HCT116 (cell line): ENCODE data around the gene HUS1B. TPM values are rescaled to one million over a fixed set of nuclear protein-coding genes. Genes with fewer than 3 reads are reported as not detected.

Experiments
- ATAC-seq: fragments of 200-7000 bp; cut with Tn5 transposase; 2 replicates; pipeline ENCODE4 v1.9.1; 2020; ENCODE audit warnings: mild to moderate bottlenecking, moderate library complexity
- BruUV-seq: library from RNA; stranded (reverse); fragments of 400-500 nt; replicated peaks from 2 replicates; lab custom pipeline; 2021; lab: Mats Ljungman, UMichigan
- CTCF ChIA-PET: fragments of 300-600 bp; sonication (Branson Sonifier 250); formaldehyde crosslinking; loops from one replicate; lab custom pipeline; 2021; ENCODE audit warnings: antibody characterized with exemption; lab: Charles Lee
- POLR2A ChIA-PET: fragments of 300-600, 350-600 bp; sonication (Branson Sonifier 250); formaldehyde crosslinking; loops from one replicate; lab custom pipeline; 2021; ENCODE audit warnings: antibody characterized with exemption; lab: Charles Lee
- RAD21 ChIA-PET, 2 experiments: fragments of 300-600 bp; sonication (Branson Sonifier 250); formaldehyde crosslinking; loops; one replicate each; lab custom pipeline; 2023; ENCODE audit warnings: low total read pairs in 2 of 2; ENCODE audit not compliant: uncharacterized antibody in 2 of 2, unreplicated experiment in 2 of 2, low non-redundant PET in 1 of 2; lab: Charles Lee
- DNase-seq: peaks from one replicate; pipeline ENCODE4 v3.0.0-alpha.2; 2010; ENCODE audit warnings: low read depth, low spot score
- H2AFZ ChIP-seq: fragments of 200-600 bp; shearing (Covaris generic), sonication (generic); 2 replicates; pipeline ENCODE4 v1.6.1; 2017; ENCODE audit warnings: low read depth, mixed run types, mixed read lengths, antibody characterized with exemption, low read length; ENCODE audit not compliant: poor library complexity, severe bottlenecking
- H3K27ac ChIP-seq: 2 replicates; pipeline ENCODE4 v1.5.1; 2012; ENCODE audit warnings: low read depth, low read length
- H3K27me3 ChIP-seq: fragments of 200-600 bp; sonication (generic); 2 replicates; pipeline ENCODE4 v1.6.1; 2016; ENCODE audit warnings: mixed run types, low read length, mixed read lengths; ENCODE audit not compliant: insufficient read depth
- H3K36me3 ChIP-seq, 2 experiments: fragments of 200-500 bp in 1 of 2; fragments of 200-600 bp in 1 of 2; sonication (Bioruptor generic) in 1 of 2; sonication (generic) in 1 of 2; 2 replicates each; pipeline versions ENCODE4 v1.5.1 to v1.6.1; 2014 to 2016; ENCODE audit warnings: low read length in 2 of 2, inconsistent platforms in 1 of 2, mixed read lengths in 1 of 2, mixed run types in 1 of 2; ENCODE audit not compliant: insufficient read depth in 2 of 2, control insufficient read depth in 1 of 2
- H3K4me1 ChIP-seq, 2 experiments: fragments of 200-600 bp in 1 of 2; sonication (generic) in 1 of 2; 2 replicates each; pipeline versions ENCODE4 v1.5.1 to v1.6.1; 2012 to 2017; ENCODE audit warnings: low read length in 2 of 2, inconsistent platforms in 1 of 2, mild to moderate bottlenecking in 1 of 2, mixed read lengths in 1 of 2, mixed run types in 1 of 2, moderate library complexity in 1 of 2; ENCODE audit not compliant: insufficient read depth in 2 of 2, control insufficient read depth in 1 of 2
- H3K4me2 ChIP-seq: fragments of 200-600 bp; sonication (generic); 2 replicates; pipeline ENCODE4 v1.6.1; 2017; ENCODE audit warnings: mixed run types, low read length, mixed read lengths
- H3K4me3 ChIP-seq, 2 experiments: fragments of 200-600 bp in 1 of 2; sonication (generic) in 1 of 2; replicated peaks in 1 of 2; 2 replicates each; pipeline ENCODE4 v1.5.1; 2011 to 2016; ENCODE audit warnings: low read length in 2 of 2, control low read depth in 1 of 2, low read depth in 1 of 2, mild to moderate bottlenecking in 1 of 2, mixed read lengths in 1 of 2, mixed run types in 1 of 2
- H3K79me2 ChIP-seq: fragments of 200-600 bp; sonication (generic); 2 replicates; pipeline ENCODE4 v1.6.1; 2017; ENCODE audit warnings: mild to moderate bottlenecking, mixed run types, low read length, moderate library complexity, mixed read lengths; ENCODE audit not compliant: insufficient read depth
- H3K9ac ChIP-seq: fragments of 200-600 bp; sonication (generic); 2 replicates; pipeline ENCODE4 v1.6.1; 2016; ENCODE audit warnings: low read length, mixed read lengths
- H3K9me2 ChIP-seq: fragments of 200-600 bp; sonication (generic), shearing (Covaris generic); 2 replicates; pipeline ENCODE4 v1.6.1; 2017; ENCODE audit warnings: mixed run types, mild to moderate bottlenecking, moderate library complexity; ENCODE audit not compliant: insufficient read depth
- H3K9me3 ChIP-seq, 2 experiments: fragments of 200-500 bp in 1 of 2; fragments of 200-600 bp in 1 of 2; sonication (Bioruptor generic) in 1 of 2; sonication (generic) in 1 of 2; 2 replicates each; pipeline ENCODE4 v1.6.1; 2014 to 2017; ENCODE audit warnings: low read length in 2 of 2, mixed read lengths in 2 of 2, inconsistent platforms in 1 of 2, low read depth in 1 of 2, mild to moderate bottlenecking in 1 of 2, mixed run types in 1 of 2, moderate library complexity in 1 of 2; ENCODE audit not compliant: control insufficient read depth in 1 of 2, insufficient read depth in 1 of 2
- H4K20me1 ChIP-seq: fragments of 200-600 bp; sonication (generic), shearing (Covaris generic); 2 replicates; pipeline ENCODE4 v1.6.1; 2017; ENCODE audit warnings: mixed run types, mild to moderate bottlenecking, moderate library complexity; ENCODE audit not compliant: insufficient read depth
- JUND ChIP-seq: IDR thresholded peaks from 2 replicates; pipeline ENCODE4 v1.6.1; 2012
- POLR2A ChIP-seq: IDR thresholded peaks from 2 replicates; pipeline ENCODE4 v1.7.0; 2011; ENCODE audit warnings: borderline replicate concordance; ENCODE audit not compliant: insufficient read depth, insufficient read length; ENCODE audit errors: extremely low read depth
- SRF ChIP-seq: IDR thresholded peaks from 2 replicates; pipeline ENCODE4 v1.6.1; 2012; ENCODE audit warnings: low read depth
- YY1 ChIP-seq: IDR thresholded peaks from 2 replicates; pipeline ENCODE4 v1.6.1; 2011; ENCODE audit warnings: low read length, low read depth, moderate library complexity, mild to moderate bottlenecking; ENCODE audit not compliant: insufficient replicate concordance; ENCODE audit errors: extremely low read depth
- intact Hi-C: fragments of 100-400 bp; cut with micrococcal nuclease; formaldehyde crosslinking; loops from 2 replicates; pipeline ENCODE4 v1.10.0; 2022
- total RNA-seq: library from RNA; stranded (reverse); gene quantifications from one replicate; pipeline ENCODE4 v1.2.1, GENCODE V29; 2021; ENCODE audit not compliant: unreplicated experiment

Gene HUS1B
- total RNA-seq, 1 experiment from 2014 or later = 0.76 TPM

GRCh38 chr6:621931-622330 is 35.0 kb downstream of the HUS1B start:
- ChIA-PET RAD21 (no interaction called here), CTCF (no interaction called here), POLR2A (no interaction called here)
- Histone ChIP-seq H3K36me3 (no peaks in the 10 kb centered on the region), H3K27me3 (no peaks in the 10 kb centered on the region), H3K4me2 (no peak overlapping the region), H4K20me1 (no peaks in the 10 kb centered on the region), H3K4me1 (no peaks in the 10 kb centered on the region), H3K9me3 (no peaks in the 10 kb centered on the region), H3K79me2 (no peaks in the 10 kb centered on the region)
- no peak for DNase-seq
- TF ChIP-seq SRF = no peak
- TF ChIP-seq JUND = no peak
- no peak for TF ChIP-seq YY1
- TF ChIP-seq, all 23 proteins: peak for 0
- intact Hi-C loops = loop anchor here (10.0 kb wide), 1 partner anchor 163 kb away; no protein-coding TSS in a partner anchor
- no TSS peak for BruUV-seq
- no peak overlapping the region for H3K9ac ChIP-seq
- no peaks in the 10 kb centered on the region for H3K9me2 ChIP-seq
- ATAC-seq = no peak
- no peak overlapping the region for H3K4me3 ChIP-seq
- H2AFZ ChIP-seq = no peak overlapping the region
- H3K27ac ChIP-seq = no peak overlapping the region

GRCh38 chr6:620950-621349 is 36.0 kb downstream of the HUS1B start:
- no peak for ATAC-seq

More at GRCh38 chr6:620950-621349, 36.0 kb downstream of the HUS1B start:
- no peak overlapping the region for H2AFZ ChIP-seq
- H3K4me2 ChIP-seq = no peak overlapping the region
- no peaks in the 10 kb centered on the region for H3K27me3 ChIP-seq
- H4K20me1 ChIP-seq = no peaks in the 10 kb centered on the region
- no peak for TF ChIP-seq JUND
- TF ChIP-seq POLR2A = no peak
- no TSS peak for BruUV-seq
- no peaks in the 10 kb centered on the region for H3K36me3 ChIP-seq
- ChIA-PET POLR2A (no interaction called here), RAD21 (no interaction called here), CTCF (no interaction called here)
- H3K4me1 ChIP-seq = no peaks in the 10 kb centered on the region
- DNase-seq = no peak
- H3K9me3 ChIP-seq = no peaks in the 10 kb centered on the region
- no peak overlapping the region for H3K4me3 ChIP-seq
- no peak overlapping the region for H3K27ac ChIP-seq
- H3K79me2 ChIP-seq = no peaks in the 10 kb centered on the region
- no peaks in the 10 kb centered on the region for H3K9me2 ChIP-seq
- no peak overlapping the region for H3K9ac ChIP-seq
- intact Hi-C loops = loop anchor here (10.0 kb wide), 1 partner anchor 164 kb away; no protein-coding TSS in a partner anchor
